SK-N-SH (cell line): ENCODE measurements around the gene CA5A. TPM values are rescaled to one million over a fixed set of nuclear protein-coding genes. Genes with fewer than 3 reads are reported as not detected.

Experiments
- CTCF ChIA-PET: fragments of 300-600, 350-600 bp; formaldehyde crosslinking; extraction: SDS; loops from one replicate; lab custom pipeline; 2021; lab: Yijun Ruan, JAX
- POLR2A ChIA-PET: fragments of 350-600 bp; sonication (Branson Sonifier 250); formaldehyde crosslinking; extraction: SDS; loops from one replicate; lab custom pipeline; 2020; ENCODE audit warnings: antibody characterized with exemption, inconsistent platforms; lab: Yijun Ruan, JAX
- DNase-seq: peaks from one replicate; pipeline ENCODE4 v3.0.0; 2012
- H2AFZ ChIP-seq: fragments of 200-600 bp; sonication (generic); 2 replicates; pipeline ENCODE4 v1.8.1; 2016; ENCODE audit warnings: antibody characterized with exemption, mild to moderate bottlenecking, low read depth
- H3F3A ChIP-seq: fragments of 200-600 bp; sonication (generic); replicated peaks from 2 replicates; pipeline ENCODE3; 2016; ENCODE audit warnings: antibody characterized with exemption, mild to moderate bottlenecking; ENCODE audit not compliant: insufficient read depth
- H3K27ac ChIP-seq, 2 experiments: fragments of 200-500 bp in 1 of 2; fragments of 200-600 bp in 1 of 2; sonication (Bioruptor generic) in 1 of 2; sonication (generic), shearing (Covaris generic) in 1 of 2; 2 replicates each; pipeline versions ENCODE4 v1.5.1 to v1.6.1; 2014 to 2016; ENCODE audit warnings: low read depth in 2 of 2, inconsistent platforms in 1 of 2, low read length in 1 of 2, mild to moderate bottlenecking in 1 of 2, mixed read lengths in 1 of 2
- H3K27me3 ChIP-seq: fragments of 200-600 bp; sonication (generic), shearing (Covaris generic); 2 replicates; pipeline ENCODE4 v1.6.1; 2016; ENCODE audit warnings: mixed run types; ENCODE audit not compliant: insufficient read depth
- H3K36me3 ChIP-seq, 2 experiments: fragments of 200-500 bp in 1 of 2; fragments of 200-600 bp in 1 of 2; sonication (Bioruptor generic) in 1 of 2; sonication (generic) in 1 of 2; replicated peaks in 1 of 2; 2 replicates each; pipeline versions ENCODE3 to v1.5.1; 2014 to 2016; ENCODE audit warnings: low read length in 1 of 2, mild to moderate bottlenecking in 1 of 2; ENCODE audit not compliant: insufficient read depth in 2 of 2, control insufficient read depth in 1 of 2
- H3K4me1 ChIP-seq, 2 experiments: fragments of 200-500 bp in 1 of 2; fragments of 200-600 bp in 1 of 2; sonication (Bioruptor generic) in 1 of 2; sonication (generic), shearing (Covaris generic) in 1 of 2; 2 replicates each; pipeline versions ENCODE4 v1.5.1 to v1.6.1; 2014 to 2016; ENCODE audit warnings: low read depth in 1 of 2, low read length in 1 of 2, mixed run types in 1 of 2; ENCODE audit not compliant: insufficient read depth in 2 of 2, control insufficient read depth in 1 of 2
- H3K4me2 ChIP-seq: fragments of 200-600 bp; sonication (generic), shearing (Covaris generic); 2 replicates; pipeline ENCODE4 v1.6.1; 2017; ENCODE audit warnings: mixed run types
- H3K4me3 ChIP-seq, 2 experiments: fragments of 200-500 bp in 1 of 2; fragments of 200-600 bp in 1 of 2; sonication (Bioruptor generic) in 1 of 2; sonication (generic), shearing (Covaris generic) in 1 of 2; 2 replicates each; pipeline versions ENCODE4 v1.5.1 to v1.8.1; 2014 to 2016; ENCODE audit warnings: low read depth in 2 of 2, inconsistent platforms in 1 of 2, low read length in 1 of 2, mild to moderate bottlenecking in 1 of 2, mixed read lengths in 1 of 2, moderate library complexity in 1 of 2
- H3K79me2 ChIP-seq: fragments of 200-600 bp; sonication (generic); 2 replicates; pipeline ENCODE4 v1.8.1; 2017; ENCODE audit warnings: mild to moderate bottlenecking; ENCODE audit not compliant: insufficient read depth
- H3K9ac ChIP-seq: fragments of 200-600 bp; sonication (generic); 2 replicates; pipeline ENCODE4 v1.6.1; 2017; ENCODE audit warnings: mixed run types
- H3K9me2 ChIP-seq: fragments of 200-600 bp; sonication (generic); 2 replicates; pipeline ENCODE4 v1.6.1; 2017; ENCODE audit warnings: mixed run types
- H3K9me3 ChIP-seq: fragments of 200-600 bp; sonication (generic); 2 replicates; pipeline ENCODE4 v1.6.1; 2017; ENCODE audit warnings: mixed run types, mild to moderate bottlenecking, moderate library complexity
- H4K20me1 ChIP-seq: fragments of 200-600 bp; sonication (generic); 2 replicates; pipeline ENCODE4 v1.6.1; 2017; ENCODE audit warnings: mild to moderate bottlenecking, mixed run types; ENCODE audit not compliant: insufficient read depth
- CHD2 ChIP-seq: fragments of 150-350 bp; IDR thresholded peaks from 2 replicates; pipeline ENCODE4 v1.6.1; 2018; ENCODE audit warnings: low read length; ENCODE audit not compliant: partially characterized antibody
- EP300 ChIP-seq, 2 experiments: IDR thresholded peaks; 2 replicates each; pipeline versions ENCODE4 v1.4.0 to v1.6.1; 2012; ENCODE audit warnings: borderline replicate concordance in 1 of 2, low read depth in 1 of 2, low read length in 1 of 2
- EZH2phosphoT487 ChIP-seq: fragments of 200-600 bp; sonication (generic); IDR thresholded peaks from 2 replicates; pipeline ENCODE4 v1.6.1; 2017; ENCODE audit warnings: low read depth, mixed run types, mild to moderate bottlenecking, antibody characterized with exemption, moderate library complexity, borderline replicate concordance
- GABPA ChIP-seq: IDR thresholded peaks from 2 replicates; pipeline ENCODE4 v1.4.0; 2012; ENCODE audit warnings: low read depth, mild to moderate bottlenecking
- GATA2 ChIP-seq: sonication (generic); formaldehyde crosslinking; IDR thresholded peaks from 2 replicates; pipeline ENCODE4 v1.5.0; 2020; ENCODE audit warnings: mild to moderate bottlenecking, missing genetic modification reagents
- IRF3 ChIP-seq: fragments of 150-350 bp; IDR thresholded peaks from 2 replicates; pipeline ENCODE4 v1.6.1; 2016; ENCODE audit warnings: mild to moderate bottlenecking, low read depth, low read length
- MAX ChIP-seq: IDR thresholded peaks from 2 replicates; pipeline ENCODE4 v1.4.0; 2012; ENCODE audit warnings: low read depth
- MXI1 ChIP-seq: IDR thresholded peaks from 2 replicates; pipeline ENCODE4 v1.6.1; 2012; ENCODE audit warnings: mild to moderate bottlenecking, low read depth, low read length, improper control_type of control experiment
- NFIC ChIP-seq: IDR thresholded peaks from 2 replicates; pipeline ENCODE4 v1.4.0; 2012; ENCODE audit warnings: borderline replicate concordance
- PBX3 ChIP-seq: IDR thresholded peaks from 2 replicates; pipeline ENCODE4; 2012
- POLR2AphosphoS5 ChIP-seq: IDR thresholded peaks from 2 replicates; pipeline ENCODE4 v1.6.1; 2012; ENCODE audit warnings: low read depth, low read length
- RCOR1 ChIP-seq: fragments of 150-350 bp; IDR thresholded peaks from 2 replicates; pipeline ENCODE4 v1.6.1; 2017; ENCODE audit warnings: antibody characterized with exemption, low read length
- RFX5 ChIP-seq: IDR thresholded peaks from 2 replicates; pipeline ENCODE4 v1.6.1; 2012; ENCODE audit warnings: mild to moderate bottlenecking, improper control_type of control experiment, low read length
- TAF1 ChIP-seq: IDR thresholded peaks from 2 replicates; pipeline ENCODE4 v1.6.1; 2012; ENCODE audit warnings: low read depth, mild to moderate bottlenecking, low read length, moderate library complexity, borderline replicate concordance
- USF2 ChIP-seq: fragments of 150-350 bp; IDR thresholded peaks from 2 replicates; pipeline ENCODE4 v1.6.1; 2017; ENCODE audit warnings: antibody characterized with exemption, low read length, low read depth, borderline replicate concordance
- WGBS: methylation state at CpG from one replicate; pipeline ENCODE4 v1.1.6; 2017; ENCODE audit warnings: low lambda C conversion rate; 5-methylcytosine and 5-hydroxymethylcytosine counted together
- polyA plus RNA-seq, 3 experiments: library from polyadenylated mRNA; depleted of rRNA; stranded (reverse); fragments of >200 nt; gene quantifications; 2 replicates each; pipeline ENCODE4 v1.2.3, GENCODE V29; 2012

Gene CA5A
- polyA plus RNA-seq, 1 of the 3 experiments (the other 2 are of a cell fraction) = not detected

- Histone ChIP-seq H3K36me3 (peaks cover 6 to 39% of the 10 kb centered on the region in 2 experiments), H3K9me3 (no peaks in the 10 kb centered on the region), H2AFZ (no peak overlapping the region), H3K27me3 (no peaks in the 10 kb centered on the region), H3K4me3 (no peak overlapping the region), H3K9ac (no peak overlapping the region), H3K27ac (no peak overlapping the region), H3F3A (no peaks in the 10 kb centered on the region), H3K4me1 (peaks cover 7 to 25% of the 10 kb centered on the region in 2 experiments; a peak in 2 of 4 replicates), H3K9me2 (no peaks in the 10 kb centered on the region)
- ChIA-PET POLR2A (interaction anchor here (0.8 to 1.8 kb wide), 3 partner anchors 9 to 13 kb away, joined by 3 to 5 read pairs (median 5); no protein-coding TSS in a partner anchor), CTCF (interaction anchor here (0.8 to 10.0 kb wide), 4 partner anchors 12 to 60 kb away, joined by 4 to 108 read pairs (median 40); no protein-coding TSS in a partner anchor)
- DNase-seq = no peak
- WGBS = 93% methylated on average over 15 of the region's 34 CpGs
- TF ChIP-seq PBX3 = no peak
- TF ChIP-seq, all 33 proteins: peak for 0
- Histone ChIP-seq H3K79me2 (peaks cover 3% of the 10 kb centered on the region; the same call in 1 of the 2 replicates), H4K20me1 (peaks cover 21% of the 10 kb centered on the region), H3K4me2 (no peak overlapping the region)
These were observed 96.6 kb downstream of the CA5A start for GRCh38 chr16:87839542-87840270.

- no peak for DNase-seq
- H3K4me1 ChIP-seq = peaks cover 7 to 33% of the 10 kb centered on the region in 2 experiments; a peak in 2 of 4 replicates
- no peak overlapping the region for H3K27ac ChIP-seq
- peaks cover 13% of the 10 kb centered on the region; the same call in 1 of the 2 replicates for H4K20me1 ChIP-seq
- POLR2A ChIA-PET = interaction anchor here (0.8 to 1.8 kb wide), 3 partner anchors 8 to 14 kb away, joined by 3 to 5 read pairs (median 5); no protein-coding TSS in a partner anchor
- CTCF ChIA-PET = interaction anchor here (1.0 to 10.0 kb wide), 5 partner anchors 8 to 59 kb away, joined by 3 to 108 read pairs (median 5); no protein-coding TSS in a partner anchor
- H3K9me2 ChIP-seq = no peaks in the 10 kb centered on the region
- H3K79me2 ChIP-seq = peaks cover 3% of the 10 kb centered on the region; the same call in 1 of the 2 replicates
- no peaks in the 10 kb centered on the region for H3K9me3 ChIP-seq
- WGBS = 88% methylated on average over 6 of the region's 27 CpGs
- H3K36me3 ChIP-seq = peaks cover 7 to 44% of the 10 kb centered on the region in 2 experiments
- H2AFZ ChIP-seq = no peak overlapping the region
- TF ChIP-seq POLR2AphosphoS5 = no peak
- TF ChIP-seq USF2 = no peak
- TF ChIP-seq IRF3 = no peak
- no peak for TF ChIP-seq EZH2phosphoT487
- no peak for TF ChIP-seq RFX5
- TF ChIP-seq PBX3 = no peak
- TF ChIP-seq MAX = no peak
- no peak for TF ChIP-seq GABPA
- no peak for TF ChIP-seq NFIC
- TF ChIP-seq CHD2 = no peak
- no peak for TF ChIP-seq TAF1
- no peak for TF ChIP-seq RCOR1
- no peak for TF ChIP-seq GATA2 (CRISPR knock-in tag)
- TF ChIP-seq EP300 (IDR thresholded peaks at IDR 0.05; ENCODE audit: borderline replicate concordance in 1 of 2, low read depth in 1 of 2, low read length in 1 of 2) = no peak
- TF ChIP-seq MXI1 = no peak
- no peaks in the 10 kb centered on the region for H3F3A ChIP-seq
- no peaks in the 10 kb centered on the region for H3K27me3 ChIP-seq
- H3K4me3 ChIP-seq = no peak overlapping the region
- H3K9ac ChIP-seq = no peak overlapping the region
- no peak overlapping the region for H3K4me2 ChIP-seq
These were observed 97.4 kb downstream of the CA5A start for GRCh38 chr16:87838643-87839541.
